LoVo (cell line): ENCODE measurements around the gene GRK1.
"Not testable (repeated sequence)": the region's sequence is repeated elsewhere in the genome, so short reads cannot be mapped to it uniquely, and the experiment has no call there.

Source experiments
- DNase-seq: peaks from one replicate; pipeline ENCODE4 v3.0.0-alpha.2; 2016; ENCODE audit warnings: low spot score

GRK1 gene

GRCh38 chr13:113665597-113666328, 1.3 kb upstream of the GRK1 start:
- DNase-seq, result no peak

GRCh38 chr13:113666329-113666670, 719 bp upstream of the GRK1 start:
- no peak for DNase-seq

GRCh38 chr13:113667771-113668490, 912 bp downstream of the GRK1 start:
- no peak for DNase-seq

- DNase-seq, result no peak
Measured at GRCh38 chr13:113668491-113668971, 1.5 kb downstream of the GRK1 start.

- DNase-seq, result no peak
Measured at GRCh38 chr13:113669231-113669754, 2.3 kb downstream of the GRK1 start.

- DNase-seq, result no peak
Measured at GRCh38 chr13:113669755-113670341, 2.8 kb downstream of the GRK1 start.

GRCh38 chr13:113670541-113670940, 3.5 kb downstream of the GRK1 start:
- no peak for DNase-seq

GRCh38 chr13:113671066-113672001, 4.3 kb downstream of the GRK1 start:
- no peak for DNase-seq

GRCh38 chr13:113672002-113672651, 5.1 kb downstream of the GRK1 start:
- no peak for DNase-seq

GRCh38 chr13:113722921-113723320, 55.9 kb downstream of the GRK1 start:
- no peak for DNase-seq

- no peak for DNase-seq
Measured at GRCh38 chr13:113723410-113724015, 56.5 kb downstream of the GRK1 start.

- no peak for DNase-seq
Measured at GRCh38 chr13:113724016-113724758, 57.2 kb downstream of the GRK1 start.

GRCh38 chr13:113724780-113725315, 57.8 kb downstream of the GRK1 start:
- DNase-seq, result peak; percentile 43

- DNase-seq, result not testable (repeated sequence)
Measured at GRCh38 chr13:113725329-113726105, 58.5 kb downstream of the GRK1 start.

- DNase-seq, result not testable (repeated sequence)
Measured at GRCh38 chr13:113726106-113726821, 59.2 kb downstream of the GRK1 start.

GRCh38 chr13:113726961-113727411, 60.0 kb downstream of the GRK1 start:
- DNase-seq, result no peak

GRCh38 chr13:113728571-113729054, 61.6 kb downstream of the GRK1 start:
- no peak for DNase-seq
